Spleen (tissue), 11 donors: ENCODE data around the gene FOXO3. TPM values are rescaled to one million over a fixed set of nuclear protein-coding genes. Genes with fewer than 3 reads are reported as not detected.
A peak's percentile ranks its signal among the peaks of the same experiment; 100 is the strongest.

Experiments used
- DNase-seq: peaks from one replicate; pipeline ENCODE4 v3.0.0-alpha.2; 2020
- H3K27ac ChIP-seq, 8 donors: fragments of 200-600 bp; sonication (generic) in 7 of 8; 1 replicate in 4 of 8; 2 replicates in 4 of 8; pipeline versions ENCODE4 v1.5.0 to v1.8.0; 2016 to 2021; ENCODE audit warnings: inconsistent platforms in 4 of 8, mild to moderate bottlenecking in 4 of 8, moderate library complexity in 1 of 8
- H3K27me3 ChIP-seq, 7 donors: fragments of 200-600 bp; sonication (generic) in 6 of 7; replicated peaks in 1 of 7; 1 replicate in 4 of 7; 2 replicates in 3 of 7; pipeline versions ENCODE4 v1.5.0 to v1.8.0; 2016 to 2021; ENCODE audit warnings: inconsistent platforms in 3 of 7, mild to moderate bottlenecking in 1 of 7
- H3K36me3 ChIP-seq, 6 donors: fragments of 200-600 bp; sonication (generic) in 5 of 6; 1 replicate in 4 of 6; 2 replicates in 2 of 6; pipeline versions ENCODE4 v1.5.0 to v1.8.0; 2016 to 2021; ENCODE audit warnings: inconsistent platforms in 2 of 6
- H3K4me1 ChIP-seq, 6 donors: fragments of 200-600 bp; sonication (generic) in 5 of 6; 1 replicate in 3 of 6; 2 replicates in 3 of 6; pipeline versions ENCODE4 v1.5.0 to v1.8.0; 2016 to 2021; ENCODE audit warnings: inconsistent platforms in 3 of 6
- H3K4me3 ChIP-seq, 8 donors: fragments of 200-600 bp; sonication (generic) in 7 of 8; 1 replicate in 4 of 8; 2 replicates in 4 of 8; pipeline versions ENCODE4 v1.5.0 to v1.8.0; 2016 to 2021; ENCODE audit warnings: inconsistent platforms in 4 of 8, mild to moderate bottlenecking in 4 of 8, moderate library complexity in 2 of 8
- H3K9me3 ChIP-seq, 8 donors: fragments of 200-600 bp; sonication (generic) in 7 of 8; 1 replicate in 4 of 8; 2 replicates in 4 of 8; pipeline versions ENCODE4 v1.5.0 to v1.8.0; 2016 to 2021; ENCODE audit warnings: inconsistent platforms in 4 of 8
- POLR2A ChIP-seq, 3 donors: fragments of 450-650 bp; IDR thresholded peaks; one replicate each; pipeline ENCODE4 v1.5.1; 2017; ENCODE audit warnings: antibody characterized with exemption in 3 of 3, mild to moderate bottlenecking in 1 of 3
- POLR2AphosphoS5 ChIP-seq, 3 donors: sonication (generic); formaldehyde crosslinking; IDR thresholded peaks; one replicate each; pipeline ENCODE4 v1.5.1; 2017; ENCODE audit warnings: antibody characterized with exemption in 3 of 3
- WGBS, 5 donors: extraction: QIAGEN DNeasy Blood & Tissue Kit in 3 of 5; methylation state at CpG; one replicate each; pipeline versions ENCODE4 v1.1.5 to v1.1.7; 2013 to 2018; 5-methylcytosine and 5-hydroxymethylcytosine counted together
- intact Hi-C: fragments of 100-400 bp; cut with DNase I; formaldehyde crosslinking; loops from one replicate; pipeline ENCODE4 v1.15.0; 2023; ENCODE audit warnings: low total_unique reads
- polyA plus RNA-seq, 3 donors: library from polyadenylated mRNA; stranded (reverse); fragments of 200-250 nt; gene quantifications; one replicate each; pipeline ENCODE4 v1.2.1, GENCODE V29; 2013
- total RNA-seq, 7 donors: library from RNA; depleted of rRNA in 3 of 7; stranded (reverse); fragments of >200 nt in 3 of 7; fragmentation: NEBNext Ultra II Directional in 4 of 7; extraction: Animal tissue kit (Norgen Biotek cat#: 25700) in 4 of 7; gene quantifications; one replicate each; pipeline versions ENCODE4 v1.1.0 to v1.2.1, GENCODE V29; 2016 to 2021
- TF ChIP-seq, protein P1 (sequence below), 11 experiments: fragments of 200-600 bp in 7 of 11; fragments of 450-650 bp in 4 of 11; sonication (generic) in 4 of 11; IDR thresholded peaks in 8 of 11; conservative IDR thresholded peaks in 3 of 11; 1 replicate in 7 of 11; 2 replicates in 4 of 11; pipeline versions ENCODE4 v1.4.0 to v1.8.0; 2016 to 2021; ENCODE audit warnings: antibody characterized with exemption in 11 of 11, inconsistent platforms in 4 of 11, mild to moderate bottlenecking in 1 of 11
- donor health status: healthy with polysubstance abuse.
- donor health status: DM: no; HTN: no; CAD: no; lungs with moderate emphysema.
- donor health status: DM: no; HTN: no; CAD: no.
- donor health status: Bipolar disorder and iron deficiency.
- donor health status: healthy.
- donor health status: DM: no; HTN: no; CAD: no.
- donor health status: DM: yes; HTN: yes; CAD: no.

FOXO3 gene
- total and polyA plus RNA-seq, 10 donors, result 9.4 to 86.9 (median 67.0) TPM

DNA sequence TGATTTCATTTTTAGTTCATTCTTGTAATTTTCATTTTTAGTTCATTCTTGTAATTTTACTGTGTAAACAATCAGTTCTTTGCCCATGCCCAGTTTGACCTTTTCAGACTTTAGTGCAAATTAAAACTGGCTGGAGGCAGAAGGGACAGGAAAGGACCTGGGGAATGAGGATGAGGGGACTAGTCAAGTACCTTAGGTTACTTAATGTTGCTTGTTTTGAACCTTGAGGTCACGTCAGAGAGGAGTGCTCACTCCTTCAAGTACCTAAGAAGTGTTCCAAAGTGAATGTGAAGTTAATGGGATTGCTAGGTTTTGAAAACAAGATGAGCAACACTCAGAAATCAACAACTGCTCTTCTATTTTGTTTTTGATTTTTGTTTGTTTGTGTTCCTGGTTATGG lies 82.5 kb downstream of the FOXO3 start:
- no peak for DNase-seq
- Histone ChIP-seq H3K4me3 (no peak overlapping the region), H3K4me1 (peaks cover 3 to 84% (median 32%) of the 10 kb centered on the region in 6 donors), H3K27me3 (no peaks in the 10 kb centered on the region), H3K36me3 (peaks cover 0 to 9% (median 2%) of the 10 kb centered on the region in 6 donors), H3K9me3 (no peaks in the 10 kb centered on the region), H3K27ac (no peak overlapping the region)
- 74 to 94% (median 88%) methylated on average over 1 of the region's 1 CpG for WGBS, 5 donors
- intact Hi-C loops, result no loop called here
- TF ChIP-seq POLR2AphosphoS5 (IDR thresholded peaks at IDR 0.05), result no peak
- TF ChIP-seq, protein P1, sequence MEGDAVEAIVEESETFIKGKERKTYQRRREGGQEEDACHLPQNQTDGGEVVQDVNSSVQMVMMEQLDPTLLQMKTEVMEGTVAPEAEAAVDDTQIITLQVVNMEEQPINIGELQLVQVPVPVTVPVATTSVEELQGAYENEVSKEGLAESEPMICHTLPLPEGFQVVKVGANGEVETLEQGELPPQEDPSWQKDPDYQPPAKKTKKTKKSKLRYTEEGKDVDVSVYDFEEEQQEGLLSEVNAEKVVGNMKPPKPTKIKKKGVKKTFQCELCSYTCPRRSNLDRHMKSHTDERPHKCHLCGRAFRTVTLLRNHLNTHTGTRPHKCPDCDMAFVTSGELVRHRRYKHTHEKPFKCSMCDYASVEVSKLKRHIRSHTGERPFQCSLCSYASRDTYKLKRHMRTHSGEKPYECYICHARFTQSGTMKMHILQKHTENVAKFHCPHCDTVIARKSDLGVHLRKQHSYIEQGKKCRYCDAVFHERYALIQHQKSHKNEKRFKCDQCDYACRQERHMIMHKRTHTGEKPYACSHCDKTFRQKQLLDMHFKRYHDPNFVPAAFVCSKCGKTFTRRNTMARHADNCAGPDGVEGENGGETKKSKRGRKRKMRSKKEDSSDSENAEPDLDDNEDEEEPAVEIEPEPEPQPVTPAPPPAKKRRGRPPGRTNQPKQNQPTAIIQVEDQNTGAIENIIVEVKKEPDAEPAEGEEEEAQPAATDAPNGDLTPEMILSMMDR (IDR thresholded peaks at IDR 0.05 in 8 of 11, conservative IDR thresholded peaks at IDR 0.05 in 3 of 11), result no peak
- TF ChIP-seq POLR2A (IDR thresholded peaks at IDR 0.05), result no peak

- WGBS, 5 donors, result 91 to 94% (median 92%) methylated on average over 4 of the region's 4 CpGs
- TF ChIP-seq POLR2AphosphoS5 (IDR thresholded peaks at IDR 0.05) (no peak), POLR2A (IDR thresholded peaks at IDR 0.05) (no peak)
- TF ChIP-seq, protein P1 (IDR thresholded peaks at IDR 0.05 in 8 of 11, conservative IDR thresholded peaks at IDR 0.05 in 3 of 11), result no peak
- Histone ChIP-seq H3K27ac (no peak overlapping the region), H3K9me3 (no peaks in the 10 kb centered on the region), H3K36me3 (peaks cover 0 to 15% (median 2%) of the 10 kb centered on the region in 6 donors), H3K4me1 (peaks cover 0 to 85% (median 30%) of the 10 kb centered on the region in 6 donors), H3K4me3 (no peak overlapping the region), H3K27me3 (no peaks in the 10 kb centered on the region)
- no peak for DNase-seq
- intact Hi-C loops, result no loop called here
These were observed 83.5 kb downstream of the FOXO3 start for GRCh38 chr6:108644252-108644651.

GRCh38 chr6:108648191-108648590 lies 87.5 kb downstream of the FOXO3 start:
- TF ChIP-seq, protein P1 (IDR thresholded peaks at IDR 0.05 in 8 of 11, conservative IDR thresholded peaks at IDR 0.05 in 3 of 11), result no peak
- no peak for TF ChIP-seq POLR2A (IDR thresholded peaks at IDR 0.05)
- no peak for TF ChIP-seq POLR2AphosphoS5 (IDR thresholded peaks at IDR 0.05)
- intact Hi-C loops, result no loop called here
- Histone ChIP-seq H3K4me1 (peaks cover 15 to 92% (median 52%) of the 10 kb centered on the region in 6 donors), H3K27me3 (no peaks in the 10 kb centered on the region), H3K9me3 (no peaks in the 10 kb centered on the region), H3K36me3 (peaks cover 0 to 15% (median 2%) of the 10 kb centered on the region in 6 donors), H3K27ac (peak overlapping the region in 5 of 8 donors; percentile 6 to 66 (median 42)), H3K4me3 (no peak overlapping the region)
- DNase-seq, result no peak
- 65 to 90% (median 77%) methylated on average over 3 of the region's 3 CpGs for WGBS, 5 donors

GRCh38 chr6:108650325-108650724 lies 89.6 kb downstream of the FOXO3 start:
- Histone ChIP-seq H3K4me3 (no peak overlapping the region), H3K4me1 (peaks cover 20 to 94% (median 68%) of the 10 kb centered on the region in 6 donors), H3K36me3 (peaks cover 0 to 15% (median 2%) of the 10 kb centered on the region in 6 donors), H3K27ac (peak overlapping the region in 6 of 8 donors; percentile 53 to 70 (median 60)), H3K9me3 (no peaks in the 10 kb centered on the region), H3K27me3 (no peaks in the 10 kb centered on the region)
- intact Hi-C loops, result no loop called here
- 71 to 100% (median 84%) methylated on average over 1 of the region's 1 CpG for WGBS, 5 donors
- DNase-seq, result no peak
- no peak for TF ChIP-seq POLR2AphosphoS5 (IDR thresholded peaks at IDR 0.05)
- TF ChIP-seq, protein P1 (IDR thresholded peaks at IDR 0.05 in 8 of 11, conservative IDR thresholded peaks at IDR 0.05 in 3 of 11), result no peak
- no peak for TF ChIP-seq POLR2A (IDR thresholded peaks at IDR 0.05)
